ENCODE results near the gene NUDT8.
"Not testable (repeated sequence)": the region's sequence is repeated elsewhere in the genome, so short reads cannot be mapped to it uniquely, and the experiment has no call there.

Gene NUDT8

GRCh38 chr11:67659651-67660165 lies 30.0 kb upstream of the NUDT8 start:
- not testable (repeated sequence) for DNase-seq

DNA sequence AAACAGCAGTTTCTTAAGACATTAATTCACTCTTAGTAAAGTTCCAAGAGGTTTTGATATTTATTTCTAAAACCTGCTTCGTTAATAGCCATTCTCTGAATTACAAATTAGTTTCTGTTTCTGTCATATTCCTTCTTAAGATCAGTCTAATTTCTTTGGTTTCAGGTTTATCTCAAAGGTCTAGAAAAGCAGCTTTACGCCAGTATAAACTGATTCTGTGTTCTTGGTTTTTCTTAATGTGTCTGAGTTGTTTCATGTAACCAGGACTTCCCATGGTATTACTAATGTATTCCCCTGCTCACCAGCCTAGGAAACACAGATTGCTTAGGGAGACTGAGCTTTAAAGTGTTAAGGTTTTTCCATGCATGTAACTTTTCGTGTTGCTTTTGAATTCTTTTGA lies 27.6 kb upstream of the NUDT8 start:
- DNase-seq: no peak

DNA sequence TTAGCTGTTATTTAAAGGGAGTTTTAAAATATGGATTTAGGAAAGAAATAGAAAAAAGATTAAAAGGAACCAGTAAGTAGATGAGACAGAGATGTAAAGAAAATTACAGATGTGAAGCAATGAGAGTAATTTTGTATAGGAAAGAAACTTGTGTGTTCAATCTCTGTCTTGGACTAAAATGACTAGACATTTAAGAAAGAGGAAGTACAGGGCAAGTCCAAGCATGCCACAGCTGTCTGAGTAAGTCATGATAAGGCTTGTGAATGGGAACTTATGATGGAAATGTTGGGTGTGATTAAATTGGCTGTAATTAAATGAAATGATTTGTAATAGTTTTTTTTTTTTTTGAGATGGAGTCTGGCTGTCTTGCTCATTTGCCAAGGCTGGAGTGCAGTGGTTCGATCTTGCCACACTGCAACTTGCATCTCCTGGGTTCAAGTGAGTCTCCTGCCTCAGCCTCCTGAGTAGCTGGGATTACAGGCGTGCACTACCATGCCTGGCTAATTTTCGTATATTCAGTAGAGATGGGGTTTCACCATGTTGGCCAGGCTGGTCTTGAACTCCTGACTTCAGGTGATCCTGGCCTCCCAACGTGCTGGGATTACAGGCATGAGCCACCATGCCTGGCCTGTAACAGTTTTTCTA lies 26.7 kb upstream of the NUDT8 start:
- DNase-seq: no peak

DNA sequence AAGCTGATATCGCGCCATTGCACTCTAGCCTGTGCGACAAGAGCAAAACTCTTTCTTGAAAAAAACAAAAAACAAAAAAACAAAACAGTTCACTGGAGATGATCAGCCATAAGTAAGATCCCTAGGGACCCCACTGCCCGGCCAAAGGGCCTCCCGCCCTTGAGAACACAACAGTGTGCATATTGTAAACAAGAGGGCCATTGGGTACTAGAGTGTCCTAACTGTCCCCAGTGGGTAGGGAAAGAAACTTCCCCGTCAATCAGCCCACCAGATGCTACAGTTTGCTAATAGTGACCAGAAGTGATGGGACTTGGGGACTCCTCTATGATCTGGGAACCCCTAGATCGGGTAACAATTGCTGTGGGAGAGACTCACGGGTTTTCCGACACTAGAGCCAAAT lies 24.5 kb upstream of the NUDT8 start:
- DNase-seq: no peak

DNA sequence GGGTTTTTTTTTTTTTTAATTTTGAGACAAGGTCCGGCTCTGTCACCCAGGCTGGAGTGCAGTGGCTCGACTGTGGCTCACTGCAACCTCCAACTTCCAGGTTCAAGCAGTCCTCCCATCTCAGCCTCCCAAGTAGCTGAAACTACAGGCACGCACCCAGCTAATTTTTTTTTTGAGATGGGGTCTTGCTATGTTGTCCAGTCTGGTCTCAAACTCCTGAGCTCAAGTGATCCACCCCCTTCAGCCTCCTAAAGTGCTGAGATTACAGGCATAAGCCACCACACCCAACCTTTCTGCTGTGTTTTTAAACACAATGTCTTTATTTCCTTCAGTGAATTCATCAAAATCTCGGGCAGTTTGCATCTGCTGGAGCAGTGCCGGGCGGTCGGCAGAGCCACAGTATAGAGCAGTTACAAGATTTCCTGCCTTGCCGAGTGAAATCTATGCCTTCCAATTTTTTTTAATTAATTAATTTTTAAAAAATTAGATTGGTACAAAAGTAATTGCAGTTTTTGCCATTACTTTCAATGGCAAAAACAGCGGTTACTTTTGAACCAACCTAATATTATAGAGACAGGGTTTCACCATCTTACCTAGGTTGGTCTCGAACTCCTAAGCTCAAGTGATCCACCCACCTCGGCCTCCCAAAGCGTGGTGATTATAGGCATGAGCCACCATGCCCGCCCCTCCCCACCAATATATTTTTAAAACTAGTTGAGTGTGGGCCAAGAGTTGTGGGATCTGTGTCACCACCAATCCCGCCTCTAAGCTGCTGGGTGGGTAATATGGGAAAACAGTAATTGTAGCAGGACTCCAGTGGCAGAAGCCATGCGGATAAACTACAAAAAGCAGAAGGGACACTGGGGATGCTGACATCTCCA lies 23.5 kb upstream of the NUDT8 start:
- DNase-seq: no peak

DNA sequence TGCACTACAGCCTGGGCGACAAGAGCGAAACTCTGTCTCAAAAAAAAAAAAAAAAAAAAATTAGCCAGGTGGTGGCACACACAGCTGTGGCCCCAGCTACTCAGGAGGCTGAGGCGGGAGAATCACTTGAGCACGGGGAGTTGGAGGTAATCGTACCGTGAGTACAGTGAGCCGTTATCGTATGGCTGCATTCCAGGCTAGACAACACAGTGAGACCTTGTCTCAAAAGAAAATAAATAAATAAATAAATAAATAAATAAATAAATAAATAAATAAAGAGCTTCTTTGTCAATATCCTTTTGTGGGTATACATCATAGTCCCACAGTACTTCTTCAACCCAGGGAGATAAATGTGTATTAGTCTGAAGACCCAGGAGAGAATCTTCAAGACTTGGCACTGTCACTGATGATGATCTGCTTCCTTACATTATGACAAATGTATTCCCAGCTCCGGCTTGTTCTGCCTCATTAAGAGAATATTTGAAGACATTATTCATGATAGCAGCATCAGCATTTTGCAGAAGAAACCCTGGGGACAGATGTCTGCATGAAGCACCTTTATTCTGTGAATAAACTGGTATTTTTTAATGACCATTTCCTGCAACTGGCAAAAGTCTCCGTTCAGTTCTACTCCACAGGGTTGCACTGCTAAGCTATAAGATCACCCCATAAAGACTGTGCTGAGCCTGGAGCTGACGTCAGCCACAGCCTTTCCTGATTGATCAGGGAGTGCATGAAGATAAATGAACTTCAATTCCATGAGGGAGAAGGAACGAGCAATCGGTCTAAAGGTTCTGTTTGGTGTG lies 22.4 kb upstream of the NUDT8 start:
- DNase-seq: no peak

- DNase-seq: no peak
Measured at GRCh38 chr11:67649634-67650510, 20.1 kb upstream of the NUDT8 start.

DNA sequence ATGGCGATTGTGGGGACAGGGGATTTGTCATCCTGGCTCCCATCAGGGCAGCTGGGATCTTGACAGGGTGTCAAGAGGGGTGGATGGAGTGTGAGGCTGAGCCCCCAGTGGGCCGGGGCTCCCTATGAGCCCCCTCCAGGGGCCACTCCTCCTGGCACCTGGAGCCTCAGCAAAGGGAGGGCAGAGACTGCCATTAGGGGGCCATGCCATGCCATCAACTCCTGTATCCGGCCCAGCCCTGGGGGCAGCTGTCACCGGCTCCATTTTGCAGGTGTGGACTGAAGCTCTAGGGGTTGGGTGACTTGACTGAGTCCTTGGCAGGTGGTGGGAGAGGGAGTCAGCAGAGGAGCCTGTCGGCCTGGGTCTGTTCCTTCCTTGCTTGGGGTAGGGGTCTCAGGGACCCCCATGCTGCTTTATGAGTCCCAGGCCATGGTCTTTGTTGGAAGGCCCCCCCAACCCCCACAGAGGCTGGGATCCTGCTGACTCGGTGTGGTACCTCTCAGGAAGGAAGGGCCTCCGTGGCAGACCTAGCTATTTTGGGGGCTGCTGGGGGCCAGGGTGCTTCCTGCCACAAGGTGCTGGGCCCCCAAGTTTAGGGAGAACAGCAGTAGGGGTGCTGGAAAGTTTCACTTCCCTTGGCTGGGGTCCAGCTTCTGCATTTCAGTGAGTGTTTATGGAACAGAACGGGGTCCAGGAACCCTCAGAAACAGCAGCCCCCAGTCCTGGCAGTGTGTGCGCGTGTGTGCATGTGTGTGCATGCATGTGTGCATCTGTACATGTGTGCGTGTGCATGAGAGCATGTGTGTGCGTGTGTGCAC lies 19.3 kb upstream of the NUDT8 start:
- DNase-seq: peak; percentile 40

- peak; percentile 65 for DNase-seq
Measured at GRCh38 chr11:67648140-67648795, 18.5 kb upstream of the NUDT8 start.

DNA sequence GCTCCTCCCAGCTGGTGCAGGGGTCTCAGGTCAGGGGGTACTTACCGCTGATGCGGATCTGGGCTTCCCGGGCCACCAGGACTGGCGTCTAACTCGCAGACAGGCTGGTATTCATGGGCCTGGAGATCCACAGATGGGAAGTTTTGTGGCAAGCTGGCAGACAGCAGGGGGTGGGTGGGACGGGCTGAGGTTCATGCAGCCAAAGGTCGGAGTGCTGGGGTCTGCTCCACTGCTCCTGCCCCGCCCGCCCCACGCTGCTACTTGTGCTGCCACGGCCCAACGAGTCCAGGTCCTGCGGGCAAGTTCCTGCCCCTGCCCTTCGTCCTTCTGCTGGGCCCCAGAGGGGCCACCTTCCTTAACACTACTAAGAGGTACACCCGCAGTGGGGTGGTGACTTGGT lies 17.7 kb upstream of the NUDT8 start:
- DNase-seq: no peak

DNA sequence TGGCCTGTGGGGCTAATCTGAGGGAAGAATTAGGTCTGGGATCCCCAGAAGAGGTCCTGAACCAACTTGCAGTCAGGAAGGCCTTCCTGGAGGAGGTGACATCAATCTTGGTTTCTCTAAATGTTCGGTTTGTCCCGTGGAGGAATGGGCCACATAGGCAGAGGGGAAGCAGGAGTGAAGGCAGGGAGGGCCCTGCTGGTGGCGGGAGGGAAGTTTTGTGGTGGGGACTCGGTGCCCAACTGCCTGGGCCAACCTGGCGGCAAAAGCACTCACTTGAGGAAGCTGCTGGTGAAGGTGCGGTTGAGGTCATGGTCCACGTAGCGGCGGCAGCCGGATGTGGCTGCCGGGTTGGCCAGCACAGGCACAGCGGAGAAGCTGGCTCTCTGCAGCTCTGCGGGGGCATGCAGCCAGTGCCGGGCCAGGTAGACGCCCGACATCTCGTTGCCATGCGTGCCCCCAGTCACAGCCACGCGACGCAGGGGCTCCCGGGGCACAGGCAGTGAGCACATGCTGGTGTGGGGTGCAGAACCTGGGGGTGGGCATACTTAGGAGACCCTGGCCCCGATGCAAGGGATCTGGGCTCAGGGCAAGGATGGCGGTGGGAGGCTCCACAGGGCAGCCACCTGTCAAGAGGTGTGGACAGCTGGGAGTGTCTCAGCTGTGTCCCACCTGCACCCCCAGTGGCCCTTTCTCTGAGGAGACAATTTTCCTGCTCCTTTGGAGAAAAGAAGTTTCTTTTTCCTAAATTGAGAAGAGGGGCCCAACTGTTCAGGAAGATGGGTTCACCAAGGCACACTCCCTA lies 17.0 kb upstream of the NUDT8 start:
- DNase-seq: peak; percentile 64

- no peak for DNase-seq
Measured at GRCh38 chr11:67645521-67646461, 16.1 kb upstream of the NUDT8 start.

DNA sequence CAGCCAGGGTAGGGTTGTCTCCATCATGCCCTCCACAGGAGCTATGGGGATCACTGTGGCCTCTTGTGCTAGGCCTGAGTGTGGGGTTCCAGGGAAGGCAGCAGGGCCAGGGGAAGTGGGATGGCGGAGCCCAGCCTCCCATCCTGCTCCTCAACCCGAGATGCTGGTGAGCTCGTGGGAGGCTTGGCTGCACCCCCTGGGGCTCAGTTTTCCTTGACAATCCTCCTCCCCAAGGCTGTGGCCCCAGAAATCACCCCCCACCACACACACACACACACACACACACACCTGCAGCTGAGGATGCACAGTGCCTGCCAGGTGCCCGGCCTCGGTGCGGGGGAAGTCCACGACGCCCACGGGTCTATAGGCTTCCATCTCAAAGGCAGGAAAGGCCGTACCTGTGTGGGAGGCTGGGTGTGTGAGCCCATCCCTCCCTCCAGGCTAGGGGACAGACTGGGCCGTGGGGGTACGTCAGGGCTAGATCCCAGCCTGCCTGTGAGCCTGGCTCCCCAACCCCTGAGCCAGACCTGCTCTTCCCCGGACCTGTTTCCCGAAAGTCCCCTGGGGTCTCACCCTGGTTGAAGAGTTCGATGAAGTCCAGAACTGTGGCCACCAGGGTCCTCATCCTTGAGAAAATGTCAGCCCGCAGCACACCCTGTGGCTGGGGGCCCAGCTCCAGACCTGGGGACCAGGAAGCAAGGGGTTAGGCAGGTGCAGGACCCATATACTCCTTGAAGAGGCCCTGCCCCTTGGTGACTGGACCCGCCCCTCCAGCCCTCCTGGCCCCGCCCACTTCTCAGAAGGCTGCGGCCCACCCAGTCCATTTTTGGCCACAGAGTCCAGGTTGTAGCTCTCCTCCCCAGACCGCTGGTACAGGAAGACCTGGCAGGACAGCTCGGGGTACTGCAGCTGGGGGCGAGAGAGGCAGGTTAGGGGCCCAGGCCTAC lies 15.0 kb upstream of the NUDT8 start:
- DNase-seq: no peak

- no peak for DNase-seq
Measured at GRCh38 chr11:67644042-67644441, 14.3 kb upstream of the NUDT8 start.

DNA sequence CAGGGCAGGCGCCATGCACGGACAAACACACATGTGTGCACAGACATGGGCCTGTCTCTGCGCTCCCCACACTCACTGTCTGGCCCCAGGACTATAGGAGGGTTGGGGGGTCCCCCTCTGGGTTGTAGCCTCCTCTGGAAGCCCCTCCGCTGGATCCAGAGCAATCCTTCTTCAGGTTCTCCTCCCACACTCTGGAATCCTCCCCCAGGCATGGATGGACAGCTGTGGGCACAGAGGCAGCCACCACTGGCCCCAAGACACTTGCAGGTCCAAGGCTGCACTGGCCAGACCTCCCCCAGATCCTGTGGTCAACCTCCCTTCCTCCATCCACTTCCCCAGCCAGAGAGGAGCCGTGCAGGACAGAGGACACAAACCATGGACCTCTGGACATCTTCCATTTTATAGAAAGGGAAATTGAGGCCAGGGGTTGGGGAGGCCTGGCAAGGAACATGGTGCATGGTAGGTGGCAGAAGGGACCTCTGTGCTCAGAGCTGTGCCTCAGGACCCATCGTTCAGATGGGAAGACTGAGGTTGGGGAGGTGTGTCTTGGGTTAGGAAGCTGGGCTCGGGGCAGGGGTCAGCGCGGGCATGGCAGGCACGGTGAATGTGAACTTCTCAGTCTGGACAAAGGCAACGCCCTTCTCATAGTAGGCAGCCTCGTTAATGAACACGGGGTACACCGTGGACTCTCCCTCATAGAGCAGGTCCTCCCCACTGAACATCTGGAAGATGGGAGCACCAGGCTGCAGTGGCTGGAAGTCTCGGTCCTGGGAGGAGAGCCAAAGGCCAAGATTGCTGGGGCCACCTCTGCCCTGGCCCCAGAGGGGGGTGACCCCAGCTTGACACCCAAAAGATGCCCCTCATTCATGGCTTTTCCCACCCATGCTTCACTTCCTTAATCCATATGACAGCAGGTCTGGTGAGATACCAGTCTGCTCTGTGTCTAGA lies 12.7 kb upstream of the NUDT8 start:
- no peak for DNase-seq
